CD8-positive, alpha-beta memory T cell (primary cell): ENCODE results near the gene FAM228A. TPM values are rescaled to one million over a fixed set of nuclear protein-coding genes. Genes with fewer than 3 reads are reported as not detected.

ENCODE experiments used
- CTCF ChIA-PET: fragments of 350-600 bp; sonication (Branson Sonifier 250); formaldehyde crosslinking; loops from one replicate; lab custom pipeline; 2021; ENCODE audit warnings: antibody characterized with exemption; lab: Charles Lee
- POLR2A ChIA-PET: fragments of 350-600 bp; sonication (Branson Sonifier 250); formaldehyde crosslinking; loops from one replicate; lab custom pipeline; 2021; ENCODE audit warnings: antibody characterized with exemption; lab: Charles Lee
- DNase-seq, 5 donors: peaks; one replicate each; pipeline versions ENCODE4 v3.0.0 to v3.0.0-alpha.2; 2020 to 2022; ENCODE audit warnings: mixed read lengths in 1 of 5
- H3K27ac ChIP-seq: one replicate; pipeline ENCODE4 v1.7.0; 2013; ENCODE audit warnings: low read depth, mild to moderate bottlenecking, low read length, moderate library complexity
- H3K27me3 ChIP-seq: 2 replicates; pipeline ENCODE4 v1.7.0; 2013; ENCODE audit warnings: low read length, mild to moderate bottlenecking; ENCODE audit not compliant: insufficient read depth, poor library complexity, severe bottlenecking
- H3K36me3 ChIP-seq: 2 replicates; pipeline ENCODE4 v1.7.0; 2013; ENCODE audit warnings: mild to moderate bottlenecking, low read length, moderate library complexity; ENCODE audit not compliant: insufficient read depth
- H3K4me1 ChIP-seq: 2 replicates; pipeline ENCODE4 v1.7.0; 2013; ENCODE audit warnings: mild to moderate bottlenecking, low read length, moderate library complexity; ENCODE audit not compliant: insufficient read depth
- H3K4me3 ChIP-seq: 2 replicates; pipeline ENCODE4 v1.7.0; 2013; ENCODE audit warnings: mild to moderate bottlenecking, low read length
- H3K9me3 ChIP-seq: 2 replicates; pipeline ENCODE4 v1.7.0; 2013; ENCODE audit warnings: mild to moderate bottlenecking, low read length
- H3K27ac Mint-ChIP-seq, 8 donors: one replicate each; pipeline ENCODE4 v1.8.0; 2020 to 2021; ENCODE audit warnings: mixed read lengths in 8 of 8, mild to moderate bottlenecking in 6 of 8, inconsistent platforms in 3 of 8, moderate library complexity in 3 of 8
- H3K27me3 Mint-ChIP-seq, 2 donors: one replicate each; pipeline ENCODE4 v1.8.0; 2020 to 2021; ENCODE audit warnings: mixed read lengths in 2 of 2, mild to moderate bottlenecking in 1 of 2, moderate library complexity in 1 of 2
- H3K36me3 Mint-ChIP-seq, 3 donors: one replicate each; pipeline ENCODE4 v1.8.0; 2020 to 2021; ENCODE audit warnings: mixed read lengths in 3 of 3, inconsistent platforms in 1 of 3, mild to moderate bottlenecking in 1 of 3
- H3K4me1 Mint-ChIP-seq, 3 donors: one replicate each; pipeline ENCODE4 v1.8.0; 2020 to 2021; ENCODE audit warnings: mixed read lengths in 3 of 3, inconsistent platforms in 1 of 3, mild to moderate bottlenecking in 1 of 3
- H3K4me3 Mint-ChIP-seq, 7 donors: one replicate each; pipeline ENCODE4 v1.8.0; 2020 to 2021; ENCODE audit warnings: mixed read lengths in 7 of 7, mild to moderate bottlenecking in 6 of 7, moderate library complexity in 4 of 7, inconsistent platforms in 2 of 7
- H3K9me3 Mint-ChIP-seq, 5 donors: one replicate each; pipeline ENCODE4 v1.8.0; 2020 to 2022; ENCODE audit warnings: mixed read lengths in 5 of 5, mild to moderate bottlenecking in 3 of 5, moderate library complexity in 2 of 5, inconsistent platforms in 1 of 5
- polyA plus RNA-seq: library from polyadenylated mRNA; unstranded; fragments of 300-500 nt; fragmentation: Illumina TruSeq; gene quantifications from one replicate; pipeline ENCODE4 v1.2.3, GENCODE V29; 2021
- total RNA-seq, 2 experiments: library from RNA; stranded (reverse); gene quantifications; one replicate each; pipeline ENCODE4 v1.2.3, GENCODE V29; 2021

FAM228A gene
- total and polyA plus RNA-seq, 3 experiments from 2014 or later, result not detected

DNA sequence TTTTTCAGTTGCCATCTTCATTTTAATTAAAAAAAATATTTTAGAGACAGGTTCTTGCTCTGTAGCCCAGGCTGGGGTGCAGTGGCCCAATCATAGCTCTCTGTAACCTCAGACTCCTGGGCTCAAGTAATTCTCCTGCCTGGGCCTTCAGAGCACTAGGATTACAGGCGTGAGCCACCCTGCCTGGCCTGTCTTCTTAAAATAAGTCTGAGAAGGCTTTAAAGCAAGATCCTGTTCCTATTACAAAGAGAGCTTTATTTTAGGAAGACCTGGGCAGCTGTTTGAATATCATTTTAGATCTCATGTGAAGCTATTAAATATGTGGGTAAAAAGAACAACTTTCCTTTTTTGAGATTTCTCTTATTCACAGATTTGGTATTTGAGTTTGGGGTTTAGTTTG lies 1.5 kb downstream of the FAM228A start:
- ChIA-PET POLR2A (no interaction called here), CTCF (interaction anchor here (0.6 kb wide), 1 partner anchor 10 kb away, joined by 3 read pairs; no protein-coding TSS in a partner anchor)
- no peak overlapping the region for H3K27ac Mint-ChIP-seq
- Histone ChIP-seq H3K9me3 (no peaks in the 10 kb centered on the region), H3K4me1 (no peaks in the 10 kb centered on the region), H3K27ac (no peak overlapping the region), H3K36me3 (no peaks in the 10 kb centered on the region), H3K4me3 (no peak overlapping the region), H3K27me3 (no peaks in the 10 kb centered on the region)
- peaks cover 0 to 3% (median 0%) of the 10 kb centered on the region in 5 donors for H3K9me3 Mint-ChIP-seq
- H3K4me1 Mint-ChIP-seq, result no peaks in the 10 kb centered on the region
- H3K4me3 Mint-ChIP-seq, result no peak overlapping the region
- DNase-seq, result no peak
- H3K36me3 Mint-ChIP-seq, result no peaks in the 10 kb centered on the region
- peaks cover 0 to 4% of the 10 kb centered on the region in 2 donors for H3K27me3 Mint-ChIP-seq

DNA sequence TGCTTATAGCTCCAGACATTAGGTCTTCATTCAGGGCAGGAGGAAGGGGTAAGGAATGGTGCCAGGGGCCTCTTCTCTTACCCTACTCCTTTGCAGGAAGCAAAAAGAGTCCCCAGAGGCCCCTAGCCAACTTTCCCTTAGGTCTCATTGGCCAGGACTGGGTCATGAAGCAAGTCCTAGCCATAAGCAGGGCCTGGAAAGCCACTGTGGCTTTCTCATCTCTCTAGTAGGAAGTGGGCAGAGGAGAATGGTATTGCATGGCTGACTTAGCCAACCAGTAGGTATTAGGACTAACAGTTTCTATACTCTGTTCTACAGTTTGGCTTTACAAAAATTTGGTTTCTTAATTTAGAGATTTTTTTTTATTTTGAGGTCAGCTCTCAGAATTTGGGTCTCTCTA lies 4.8 kb downstream of the FAM228A start:
- Mint-ChIP-seq H3K9me3 (no peaks in the 10 kb centered on the region), H3K27ac (no peak overlapping the region), H3K36me3 (no peaks in the 10 kb centered on the region), H3K27me3 (no peaks in the 10 kb centered on the region), H3K4me3 (no peak overlapping the region), H3K4me1 (no peaks in the 10 kb centered on the region)
- H3K4me1 ChIP-seq, result no peaks in the 10 kb centered on the region
- no peak overlapping the region for H3K4me3 ChIP-seq
- POLR2A ChIA-PET, result no interaction called here
- no peak overlapping the region for H3K27ac ChIP-seq
- H3K27me3 ChIP-seq, result no peaks in the 10 kb centered on the region
- H3K9me3 ChIP-seq, result no peaks in the 10 kb centered on the region
- CTCF ChIA-PET, result no interaction called here
- no peaks in the 10 kb centered on the region for H3K36me3 ChIP-seq
- DNase-seq, result no peak

DNA sequence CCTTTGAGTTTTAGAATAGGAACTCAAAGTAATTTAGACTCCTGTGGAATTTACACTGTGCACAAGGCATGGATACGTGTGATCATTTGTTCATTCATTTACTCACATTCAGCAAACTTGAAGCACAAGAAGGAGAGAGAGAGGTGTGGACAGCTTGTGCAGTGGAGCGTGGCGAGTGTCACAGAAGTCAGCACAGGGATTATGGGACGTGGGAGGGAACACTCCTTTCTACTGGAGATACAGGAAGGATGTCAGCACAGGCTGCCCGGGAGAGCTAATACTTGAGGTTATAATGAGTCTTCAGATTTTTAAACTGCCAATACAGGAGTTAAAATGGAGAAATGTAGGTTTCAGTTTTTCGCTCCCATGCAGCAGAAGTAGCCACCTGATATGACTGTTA lies 7.0 kb downstream of the FAM228A start:
- no peak for DNase-seq
- no peak overlapping the region for H3K27ac ChIP-seq
- H3K4me1 ChIP-seq, result no peaks in the 10 kb centered on the region
- Mint-ChIP-seq H3K36me3 (no peaks in the 10 kb centered on the region), H3K4me3 (no peak overlapping the region), H3K9me3 (no peaks in the 10 kb centered on the region), H3K27me3 (no peaks in the 10 kb centered on the region), H3K27ac (peak overlapping the region in 1 of 8 donors; percentile 52), H3K4me1 (no peaks in the 10 kb centered on the region)
- no peaks in the 10 kb centered on the region for H3K9me3 ChIP-seq
- POLR2A ChIA-PET, result no interaction called here
- H3K4me3 ChIP-seq, result no peak overlapping the region
- no peaks in the 10 kb centered on the region for H3K27me3 ChIP-seq
- no peaks in the 10 kb centered on the region for H3K36me3 ChIP-seq
- CTCF ChIA-PET, result interaction anchor here (1.2 kb wide), 1 partner anchor 97 kb away, joined by 3 read pairs; the partner anchor contains the start of gene TP53I3

DNA sequence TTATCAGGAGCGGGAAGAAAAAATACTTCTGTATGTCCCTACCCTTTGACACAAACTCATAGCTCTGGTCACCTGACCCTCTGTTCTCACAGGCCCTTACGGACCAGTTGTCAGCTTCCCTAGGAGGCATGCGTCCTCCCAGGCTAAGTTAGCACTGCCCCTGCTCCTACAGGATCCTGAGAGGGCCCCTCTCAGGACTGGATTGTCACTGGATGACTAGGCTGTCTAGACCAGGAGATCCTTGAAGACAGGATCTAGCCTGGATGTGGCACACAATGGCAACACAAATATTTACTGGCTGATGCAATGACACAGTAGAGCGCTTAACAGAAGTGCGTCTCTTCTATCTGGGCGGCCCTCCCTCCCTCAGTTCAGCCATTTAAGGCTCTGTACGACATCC lies 7.7 kb downstream of the FAM228A start:
- ChIA-PET POLR2A (no interaction called here), CTCF (no interaction called here)
- Histone ChIP-seq H3K27me3 (no peaks in the 10 kb centered on the region), H3K9me3 (no peaks in the 10 kb centered on the region), H3K27ac (no peak overlapping the region), H3K4me1 (no peaks in the 10 kb centered on the region), H3K36me3 (no peaks in the 10 kb centered on the region), H3K4me3 (no peak overlapping the region)
- H3K27me3 Mint-ChIP-seq, result no peaks in the 10 kb centered on the region
- no peak overlapping the region for H3K4me3 Mint-ChIP-seq
- H3K4me1 Mint-ChIP-seq, result no peaks in the 10 kb centered on the region
- DNase-seq, result no peak
- H3K36me3 Mint-ChIP-seq, result peaks cover 0 to 3% (median 0%) of the 10 kb centered on the region in 3 donors
- no peak overlapping the region for H3K27ac Mint-ChIP-seq
- H3K9me3 Mint-ChIP-seq, result no peaks in the 10 kb centered on the region

DNA sequence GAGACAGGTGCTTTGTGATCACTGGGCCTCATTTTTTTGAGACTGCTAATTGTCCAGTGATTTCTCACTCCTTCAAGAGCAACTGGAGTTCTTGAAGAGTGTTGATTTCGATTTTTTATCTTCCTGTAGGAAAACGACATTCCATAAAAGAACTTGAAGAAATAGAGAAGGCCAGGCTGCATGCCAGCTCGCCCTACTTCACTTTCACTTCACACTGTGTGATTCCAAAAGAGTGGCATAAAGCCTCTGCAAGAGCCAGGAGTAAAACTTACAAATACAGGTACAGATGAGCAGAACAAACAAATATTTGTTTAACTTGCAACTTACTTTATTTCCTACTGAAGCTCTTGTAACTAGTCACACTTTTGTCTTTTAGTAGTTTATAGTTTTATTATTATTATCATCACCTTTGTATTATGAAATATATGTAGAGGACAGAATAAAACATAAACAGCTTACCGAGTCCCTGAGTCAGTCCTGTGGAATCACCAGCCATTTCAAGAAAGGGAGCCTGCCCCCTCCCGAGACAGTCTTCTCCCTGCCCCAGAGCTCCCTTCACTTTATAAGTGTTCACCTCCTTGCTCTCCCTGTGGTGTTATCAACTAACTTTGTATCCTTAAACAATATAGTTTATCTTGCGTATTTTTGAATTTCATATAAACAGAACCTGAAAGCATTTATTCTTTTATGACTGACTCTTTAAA lies 8.7 kb downstream of the FAM228A start:
- no peak overlapping the region for H3K4me3 Mint-ChIP-seq
- H3K36me3 ChIP-seq, result no peaks in the 10 kb centered on the region
- H3K4me1 ChIP-seq, result no peaks in the 10 kb centered on the region
- no peaks in the 10 kb centered on the region for H3K9me3 ChIP-seq
- H3K4me3 ChIP-seq, result no peak overlapping the region
- CTCF ChIA-PET, result no interaction called here
- DNase-seq, result no peak
- H3K4me1 Mint-ChIP-seq, result no peaks in the 10 kb centered on the region
- no peak overlapping the region for H3K27ac Mint-ChIP-seq
- H3K27ac ChIP-seq, result no peak overlapping the region
- H3K27me3 ChIP-seq, result no peaks in the 10 kb centered on the region
- POLR2A ChIA-PET, result no interaction called here
- peaks cover 0 to 3% (median 0%) of the 10 kb centered on the region in 3 donors for H3K36me3 Mint-ChIP-seq
- no peaks in the 10 kb centered on the region for H3K27me3 Mint-ChIP-seq
- H3K9me3 Mint-ChIP-seq, result peaks cover 0 to 1% (median 0%) of the 10 kb centered on the region in 5 donors

DNA sequence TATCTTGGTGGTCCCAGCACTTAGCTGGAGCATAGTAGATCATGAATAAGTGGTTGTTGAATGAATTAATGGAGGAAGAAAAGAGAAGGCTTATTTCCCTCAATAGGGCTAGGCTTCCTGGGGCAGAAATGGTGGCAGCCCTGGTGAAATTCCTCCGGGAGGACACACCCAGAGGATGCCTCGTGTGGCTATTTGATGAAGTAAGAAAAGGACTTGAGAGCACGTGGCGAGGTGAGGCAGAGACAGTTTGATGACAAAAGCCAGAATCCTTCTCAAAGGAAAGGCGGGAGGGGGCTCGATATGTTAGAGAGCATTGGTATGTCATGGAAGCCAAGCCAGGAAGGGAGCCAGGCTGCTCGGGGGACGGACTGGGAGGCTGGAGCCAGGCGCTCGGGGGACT lies 14.7 kb downstream of the FAM228A start:
- H3K4me1 ChIP-seq, result no peaks in the 10 kb centered on the region
- Mint-ChIP-seq H3K9me3 (peaks cover 0 to 6% (median 3%) of the 10 kb centered on the region in 5 donors), H3K27ac (no peak overlapping the region), H3K36me3 (peaks cover 0 to 5% (median 3%) of the 10 kb centered on the region in 3 donors), H3K4me1 (no peaks in the 10 kb centered on the region), H3K27me3 (peaks cover 2 to 7% of the 10 kb centered on the region in 2 donors), H3K4me3 (no peak overlapping the region)
- no peaks in the 10 kb centered on the region for H3K9me3 ChIP-seq
- no peaks in the 10 kb centered on the region for H3K27me3 ChIP-seq
- DNase-seq, result no peak
- H3K27ac ChIP-seq, result no peak overlapping the region
- CTCF ChIA-PET, result no interaction called here
- H3K4me3 ChIP-seq, result no peak overlapping the region
- H3K36me3 ChIP-seq, result no peaks in the 10 kb centered on the region
- POLR2A ChIA-PET, result no interaction called here

DNA sequence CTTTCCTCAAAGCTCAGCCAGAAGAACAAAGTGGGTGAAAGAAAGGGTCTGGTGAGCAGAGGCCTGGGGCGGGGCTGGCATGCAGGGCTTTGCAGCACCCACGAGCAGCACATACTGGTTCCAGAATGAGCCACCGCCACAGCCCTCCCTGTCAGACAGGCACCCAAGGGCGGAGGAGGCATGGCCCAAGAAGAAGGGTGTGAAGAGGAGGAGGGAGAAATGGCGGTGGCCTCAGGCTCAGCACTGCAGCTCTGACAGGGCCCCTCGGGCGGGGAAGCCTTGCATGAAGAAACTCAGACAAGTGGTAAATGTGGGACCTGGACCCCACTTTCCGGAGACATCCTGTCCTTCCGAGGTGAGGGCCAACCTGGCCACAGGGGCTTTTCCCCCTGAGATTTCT lies 15.7 kb downstream of the FAM228A start:
- H3K9me3 ChIP-seq, result no peaks in the 10 kb centered on the region
- Mint-ChIP-seq H3K4me1 (no peaks in the 10 kb centered on the region), H3K9me3 (peaks cover 0 to 9% (median 6%) of the 10 kb centered on the region in 5 donors), H3K36me3 (peaks cover 0 to 5% (median 3%) of the 10 kb centered on the region in 3 donors), H3K4me3 (no peak overlapping the region), H3K27ac (no peak overlapping the region), H3K27me3 (peaks cover 2 to 7% of the 10 kb centered on the region in 2 donors)
- no peak overlapping the region for H3K27ac ChIP-seq
- H3K36me3 ChIP-seq, result no peaks in the 10 kb centered on the region
- CTCF ChIA-PET, result no interaction called here
- POLR2A ChIA-PET, result no interaction called here
- H3K4me3 ChIP-seq, result no peak overlapping the region
- H3K4me1 ChIP-seq, result no peaks in the 10 kb centered on the region
- DNase-seq, result no peak
- no peaks in the 10 kb centered on the region for H3K27me3 ChIP-seq

DNA sequence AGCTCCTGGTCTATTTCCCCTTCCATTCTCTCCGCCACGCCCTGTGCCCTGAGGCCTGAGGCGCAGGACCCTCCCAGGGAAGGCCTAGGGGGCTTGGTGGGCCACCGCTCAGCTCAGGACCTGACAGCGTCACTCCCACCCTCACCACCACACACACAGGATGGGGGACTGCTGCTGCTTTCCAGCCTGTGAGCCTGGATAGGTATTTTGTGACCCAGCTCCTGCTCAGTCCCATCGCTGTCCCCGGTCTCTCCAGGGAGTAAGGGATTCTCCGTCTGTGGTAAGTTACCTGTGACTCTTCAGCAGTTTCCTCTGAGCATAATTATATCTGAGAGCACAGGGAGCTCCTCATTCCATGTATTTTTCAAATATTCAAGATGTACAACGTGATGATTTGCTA lies 16.3 kb downstream of the FAM228A start:
- Mint-ChIP-seq H3K9me3 (peaks cover 0 to 10% (median 6%) of the 10 kb centered on the region in 5 donors), H3K27me3 (peaks cover 2 to 7% of the 10 kb centered on the region in 2 donors), H3K27ac (no peak overlapping the region), H3K4me1 (no peaks in the 10 kb centered on the region), H3K36me3 (peaks cover 0 to 5% (median 3%) of the 10 kb centered on the region in 3 donors), H3K4me3 (no peak overlapping the region)
- Histone ChIP-seq H3K27ac (no peak overlapping the region), H3K4me1 (no peaks in the 10 kb centered on the region), H3K36me3 (no peaks in the 10 kb centered on the region), H3K9me3 (no peaks in the 10 kb centered on the region), H3K27me3 (no peaks in the 10 kb centered on the region), H3K4me3 (no peak overlapping the region)
- CTCF ChIA-PET, result no interaction called here
- POLR2A ChIA-PET, result no interaction called here
- DNase-seq, result no peak
